NCI-H2196 (cell line): ENCODE measurements around the gene LRRC34.

Experiments
- DNase-seq: peaks from one replicate; lab custom pipeline; 2025; ENCODE audit not compliant: unreplicated experiment; lab: John Stamatoyannopoulos, UW

LRRC34 gene

DNA sequence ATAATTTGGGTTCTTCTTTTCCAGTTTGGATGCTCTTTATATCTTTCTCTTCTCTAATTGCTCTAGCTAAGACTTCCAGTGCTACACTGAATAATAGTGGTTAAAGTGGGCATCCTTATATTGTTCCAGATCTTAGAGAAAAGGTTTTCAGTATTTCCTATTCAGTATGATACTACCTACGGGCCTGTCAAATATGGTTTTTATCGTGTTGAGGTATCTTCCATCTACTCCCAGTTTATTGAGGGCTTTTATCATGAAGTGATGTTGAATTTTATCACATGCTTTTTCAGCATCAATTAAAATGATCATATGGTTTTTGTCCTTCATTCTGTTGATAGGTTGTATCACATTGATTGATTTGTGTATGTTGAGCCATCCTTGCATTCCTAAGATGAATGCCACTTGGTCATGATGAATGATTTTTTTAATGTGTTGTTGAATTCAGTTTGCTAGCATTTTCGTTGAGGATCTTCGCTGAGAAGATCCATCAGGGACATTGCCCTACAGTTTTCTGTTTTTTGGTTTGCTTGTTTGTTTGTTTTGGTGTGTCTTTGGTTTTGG is 3.0 kb upstream of the LRRC34 start:
- DNase-seq: no peak

DNA sequence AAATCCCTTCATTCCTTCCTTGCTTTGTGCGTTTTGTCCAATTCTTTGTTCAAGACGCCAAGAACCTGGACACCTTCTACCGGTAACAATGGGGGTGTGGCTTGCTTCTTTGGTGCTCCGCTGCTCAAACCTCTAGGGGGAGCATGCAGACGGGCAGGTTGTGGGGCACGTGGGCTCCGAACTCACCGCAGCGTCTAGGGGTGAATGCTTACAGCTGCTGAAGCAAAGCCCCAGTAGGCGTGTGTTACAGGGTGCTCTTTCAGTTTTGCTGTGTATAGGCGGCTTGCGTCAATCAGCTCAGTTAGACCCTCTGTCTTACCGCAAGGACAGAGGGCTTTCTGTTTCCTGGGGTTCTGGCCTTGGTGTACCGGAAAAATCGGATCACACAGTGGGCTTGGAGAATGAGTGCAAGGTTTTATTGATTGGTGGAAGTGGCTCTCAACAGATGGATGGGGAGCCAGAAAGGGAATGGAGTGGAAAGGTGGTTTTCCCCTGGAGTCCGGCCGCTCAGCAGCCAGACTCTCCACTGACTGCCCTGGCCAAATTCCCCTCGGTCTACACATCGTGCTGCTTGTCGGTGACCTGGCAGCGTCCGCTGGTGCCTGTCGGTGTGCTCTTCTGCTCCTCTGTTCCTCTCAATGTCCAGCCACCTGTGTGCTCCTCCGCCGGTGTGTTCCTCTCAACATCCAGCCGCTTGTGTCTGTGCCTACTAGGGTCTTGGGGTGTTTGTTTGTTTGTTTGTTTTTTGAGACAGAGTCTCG is 1.2 kb upstream of the LRRC34 start:
- peak; percentile 90 for DNase-seq

GRCh38 chr3:169813278-169813677 is 574 bp upstream of the LRRC34 start:
- no peak for DNase-seq

DNA sequence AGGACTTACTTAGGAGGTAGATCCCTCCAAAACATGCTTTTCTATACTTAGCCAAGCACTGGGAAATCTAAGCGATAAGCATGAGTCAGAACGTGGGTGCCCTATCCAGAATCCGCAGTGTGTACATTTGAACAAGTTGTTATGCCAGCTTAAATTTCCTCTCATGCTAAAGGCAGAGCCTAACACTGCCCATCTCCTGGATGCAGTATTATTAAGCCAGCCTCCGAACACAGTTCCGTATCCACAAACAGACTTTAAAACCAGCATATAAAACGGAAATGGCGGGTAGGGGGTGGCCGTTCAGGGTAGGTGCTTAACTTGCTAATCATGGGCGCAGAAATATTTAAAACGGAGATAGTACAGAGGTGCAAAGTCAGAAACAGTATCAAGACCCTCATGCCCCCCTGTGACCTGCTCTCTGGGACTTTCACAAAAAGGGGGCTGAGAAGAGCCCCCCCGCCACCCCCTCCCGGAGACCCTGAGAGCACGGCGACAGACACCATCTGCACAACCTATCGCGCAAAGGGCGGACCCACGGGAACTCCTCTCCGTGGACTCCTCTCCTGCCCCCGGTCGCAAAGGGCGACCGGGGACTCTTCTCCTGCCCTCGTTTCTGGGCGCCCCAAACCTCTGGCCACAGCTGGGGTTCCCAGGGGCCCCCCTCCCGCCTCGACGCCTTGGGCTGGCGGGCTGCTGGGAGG is 923 bp downstream of the LRRC34 start:
- DNase-seq: peak; percentile 53

GRCh38 chr3:169809230-169809795 is 3.4 kb downstream of the LRRC34 start:
- DNase-seq: no peak

- no peak for DNase-seq
Observed at GRCh38 chr3:169804681-169805080, 8.0 kb downstream of the LRRC34 start.

DNA sequence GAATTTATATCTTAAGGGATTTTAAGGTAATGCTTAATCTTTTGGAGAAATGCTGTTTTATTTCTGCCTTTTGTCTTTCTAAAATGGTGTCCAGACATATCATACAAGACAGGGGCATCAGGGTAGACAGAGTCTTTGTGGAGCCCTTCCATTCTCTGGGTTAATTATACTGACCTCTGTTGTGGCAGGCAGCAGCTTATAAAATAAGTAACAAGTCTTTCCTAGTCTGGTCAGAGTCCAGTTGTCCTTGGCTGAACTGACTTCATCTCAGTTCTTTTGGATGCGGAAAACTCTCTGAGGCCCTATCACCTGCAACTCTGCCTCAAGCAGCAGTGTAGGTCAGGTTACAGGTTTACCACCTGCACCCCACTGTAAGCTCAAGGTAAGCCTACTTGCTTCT is 20.3 kb downstream of the LRRC34 start:
- DNase-seq: no peak

- DNase-seq: no peak
Observed at GRCh38 chr3:169790687-169791429, 21.8 kb downstream of the LRRC34 start.

DNA sequence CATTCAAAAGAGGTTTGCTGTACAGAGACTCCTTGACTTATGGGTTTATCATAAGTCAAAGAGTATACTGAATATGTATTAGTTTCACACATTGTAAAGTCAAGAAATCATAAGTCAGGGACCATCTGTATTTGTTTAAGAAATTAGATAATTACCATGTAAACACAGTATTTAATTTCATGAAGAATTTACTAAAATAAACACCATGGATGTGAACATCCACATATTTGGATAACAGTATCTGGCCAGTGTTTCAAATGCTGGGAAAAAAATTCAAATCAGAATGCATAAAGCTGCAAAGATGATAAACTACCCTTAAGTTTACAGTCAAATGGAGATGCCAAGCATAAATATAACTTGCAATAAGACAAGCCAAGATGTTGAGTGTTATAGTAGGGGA is 22.5 kb downstream of the LRRC34 start:
- no peak for DNase-seq

GRCh38 chr3:169787791-169788190 is 24.9 kb downstream of the LRRC34 start:
- DNase-seq: no peak

GRCh38 chr3:169787120-169787519 is 25.6 kb downstream of the LRRC34 start:
- DNase-seq: no peak

DNA sequence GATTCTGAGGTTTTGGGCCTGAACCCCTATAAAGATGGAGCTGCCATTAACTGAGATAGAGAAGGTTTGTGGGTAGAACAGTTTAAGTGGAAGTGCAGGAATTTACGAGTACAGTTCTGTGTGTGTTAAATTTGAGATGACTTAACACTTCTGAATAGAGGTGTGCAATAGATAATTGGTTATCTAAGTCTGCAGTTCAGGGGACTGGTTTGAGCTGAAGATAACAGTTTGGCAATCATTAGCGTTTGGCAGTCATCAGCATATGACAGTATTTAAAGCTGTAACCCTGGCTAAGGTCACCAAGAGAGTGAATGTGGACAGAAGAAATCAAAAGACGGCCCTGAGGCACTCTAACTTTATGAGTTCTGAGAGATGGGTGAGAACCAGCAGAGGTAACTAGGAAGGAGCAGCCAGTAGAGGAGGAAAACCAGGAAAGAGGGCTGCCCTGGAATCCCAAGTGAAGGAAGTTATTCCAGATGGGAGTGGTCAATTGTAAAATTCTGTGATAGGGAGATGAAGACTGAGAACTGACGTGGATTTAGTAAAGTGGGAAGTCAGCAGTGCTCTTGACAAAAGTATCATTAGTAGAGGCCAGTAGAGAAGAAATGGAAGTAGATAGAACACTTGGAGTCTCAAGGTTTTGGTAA is 31.4 kb downstream of the LRRC34 start:
- no peak for DNase-seq

DNA sequence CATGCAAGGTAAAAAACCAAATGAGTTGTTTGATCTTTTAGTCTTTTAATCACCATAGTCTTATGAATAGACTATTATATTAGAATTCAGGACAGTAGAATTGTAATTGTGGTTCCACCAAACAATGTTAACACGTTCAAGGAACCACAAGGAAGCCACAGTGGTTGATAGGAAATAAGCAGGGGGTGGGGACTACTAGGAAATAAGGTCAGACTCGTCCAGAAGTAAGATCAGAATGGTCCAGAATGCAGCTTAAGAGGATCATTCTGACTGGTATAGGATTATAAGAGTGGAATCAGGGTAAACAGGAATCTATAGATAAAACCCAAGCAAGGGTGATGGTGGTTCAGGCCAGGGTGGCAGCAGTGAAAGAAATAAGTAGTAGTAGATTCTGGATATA is 32.0 kb downstream of the LRRC34 start:
- DNase-seq: no peak

- no peak for DNase-seq
Observed at GRCh38 chr3:169777822-169778221, 34.9 kb downstream of the LRRC34 start.

- no peak for DNase-seq
Observed at GRCh38 chr3:169774186-169774585, 38.5 kb downstream of the LRRC34 start.

DNA sequence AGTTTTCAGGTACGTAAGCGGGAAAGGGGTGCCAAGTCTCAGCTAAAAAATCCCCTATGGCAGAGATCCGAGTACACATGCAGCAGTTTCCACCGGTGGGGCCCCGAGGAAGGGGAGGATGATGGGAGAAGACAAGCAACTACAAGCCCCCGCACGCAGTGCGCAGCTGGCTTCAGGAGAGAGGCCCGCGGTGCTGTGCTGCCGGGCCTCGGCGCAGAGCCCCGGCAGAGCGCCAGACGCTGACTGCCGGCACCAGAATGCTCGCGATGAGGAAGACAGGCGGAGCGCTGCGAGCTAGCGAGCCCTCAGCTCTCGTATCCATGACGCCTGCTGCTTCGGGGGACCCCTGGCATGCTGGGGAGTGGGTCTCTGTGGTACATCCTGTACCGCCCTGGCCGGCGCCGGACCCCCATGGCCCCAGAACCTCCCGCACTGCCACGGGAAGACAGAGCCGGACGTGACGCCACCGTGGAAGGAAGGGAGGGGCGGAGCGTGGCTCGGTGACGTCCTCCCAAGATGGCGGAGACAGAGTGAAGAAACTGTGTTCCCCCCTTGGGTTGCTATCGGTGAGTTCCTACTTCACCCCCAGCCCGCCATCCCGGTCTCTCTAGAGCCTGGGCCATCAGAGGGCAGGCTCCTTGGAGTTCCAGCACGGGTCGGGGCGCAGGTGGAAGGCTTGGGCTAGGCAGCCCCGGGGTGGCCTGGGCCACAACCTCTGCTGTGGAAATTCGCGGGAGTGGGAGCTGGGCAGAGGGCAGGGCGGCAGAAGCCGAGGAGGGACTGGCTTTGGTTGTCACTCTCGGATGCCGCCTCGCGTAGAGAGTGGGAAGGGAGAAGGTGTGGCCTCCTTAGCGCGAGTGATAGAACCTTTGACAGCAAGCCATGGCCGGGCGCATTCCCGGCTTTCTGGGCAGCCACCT is 39.5 kb downstream of the LRRC34 start, which contains the start of gene MYNN:
MYNN (plus strand) TSS at position 500 of the 920 bp plus-strand sequence. CDS start 900 bp downstream, outside the sequence.
- DNase-seq: peak; percentile 92

DNA sequence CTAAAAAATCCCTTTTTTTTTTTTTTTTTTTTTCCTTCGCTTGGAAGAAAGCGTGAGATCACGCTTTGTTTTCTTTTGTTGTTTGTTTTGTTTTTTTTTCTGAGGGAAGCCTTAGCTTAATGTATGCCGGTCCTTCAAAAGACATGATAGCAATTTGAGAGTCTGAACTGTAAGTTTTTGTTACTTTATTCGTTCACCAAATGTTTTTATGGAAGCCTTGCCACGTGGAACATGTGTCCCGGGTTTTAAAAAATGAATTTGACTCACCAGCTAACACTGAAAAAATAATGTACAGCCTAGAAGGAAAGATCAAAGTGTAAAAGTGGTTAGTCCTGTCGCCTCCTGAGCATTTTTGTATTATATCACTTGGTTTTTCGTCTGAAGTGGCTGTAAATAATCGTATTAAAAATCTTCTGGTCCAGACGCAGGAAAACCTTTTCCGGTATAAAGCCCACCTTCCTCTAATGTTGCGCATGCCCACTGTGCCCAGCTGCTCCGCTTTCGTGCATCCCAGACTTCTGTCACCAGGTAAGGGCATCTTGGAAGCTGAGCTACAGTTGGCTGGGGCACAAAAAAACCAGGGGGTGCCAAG is 40.3 kb downstream of the LRRC34 start:
- peak; percentile 88 for DNase-seq

DNA sequence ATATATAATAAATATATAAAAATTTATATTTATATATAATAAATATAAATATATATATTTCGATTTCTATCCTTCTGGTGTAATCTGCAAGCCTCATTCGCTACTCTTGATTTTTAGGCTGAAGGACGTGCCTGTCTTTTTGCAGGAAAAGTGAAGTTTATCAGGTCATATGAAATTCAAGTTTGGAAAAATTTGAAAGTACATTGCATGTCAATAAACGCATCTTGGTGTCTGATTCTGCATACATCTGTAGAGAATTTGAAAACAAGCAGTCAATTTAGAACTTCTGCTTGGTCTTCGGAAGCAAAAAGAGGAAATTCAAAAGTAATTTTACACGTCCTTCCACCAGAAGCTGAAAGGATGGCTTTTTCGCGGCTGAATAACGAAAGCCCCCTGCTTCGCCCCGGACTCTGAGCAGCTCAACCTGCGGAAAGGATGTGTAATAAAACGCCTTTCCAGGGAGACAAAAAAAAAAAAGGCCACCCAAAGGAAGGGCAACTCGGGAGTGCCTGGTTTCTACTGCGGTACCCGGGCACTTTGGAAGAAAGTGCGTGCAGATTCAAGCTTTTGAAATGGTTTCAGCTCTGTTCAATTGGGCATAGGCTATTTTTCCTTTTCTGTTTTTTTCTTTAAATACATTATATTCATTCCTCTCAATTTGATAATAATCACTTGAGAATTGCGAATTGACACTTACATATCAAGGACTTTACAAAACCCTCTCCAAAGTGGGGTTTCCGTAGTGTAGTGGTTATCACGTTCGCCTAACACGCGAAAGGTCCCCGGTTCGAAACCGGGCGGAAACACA is 41.0 kb downstream of the LRRC34 start:
- peak; percentile 87 for DNase-seq
